Osteoblast (primary cell): ENCODE data around the gene SGCE. TPM values are rescaled to one million over a fixed set of nuclear protein-coding genes. Genes with fewer than 3 reads are reported as not detected.

Experiments used
- DNase-seq: peaks from one replicate; pipeline ENCODE4 v3.0.0; 2011; ENCODE audit warnings: low spot score, mixed read lengths; ENCODE audit not compliant: insufficient read length; ENCODE audit errors: missing footprints
- H2AFZ ChIP-seq: 2 replicates; pipeline ENCODE4 v1.6.0; 2011; ENCODE audit warnings: mild to moderate bottlenecking, low read length
- H3K27ac ChIP-seq: 2 replicates; pipeline ENCODE4 v1.5.1; 2011; ENCODE audit warnings: mild to moderate bottlenecking, low read depth, low read length, moderate library complexity
- H3K27me3 ChIP-seq: 2 replicates; pipeline ENCODE4 v1.6.0; 2012; ENCODE audit warnings: mild to moderate bottlenecking, control low read depth, inconsistent platforms, low read length, moderate library complexity; ENCODE audit not compliant: insufficient read depth
- H3K36me3 ChIP-seq: 2 replicates; pipeline ENCODE4 v1.5.1; 2011; ENCODE audit warnings: mild to moderate bottlenecking, low read length, control low read depth, moderate library complexity; ENCODE audit not compliant: insufficient read depth
- H3K4me1 ChIP-seq: 2 replicates; pipeline ENCODE4 v1.5.1; 2011; ENCODE audit warnings: mild to moderate bottlenecking, low read length, control low read depth, moderate library complexity; ENCODE audit not compliant: insufficient read depth
- H3K4me2 ChIP-seq: 2 replicates; pipeline ENCODE4 v1.6.0; 2011; ENCODE audit warnings: mild to moderate bottlenecking, low read length; ENCODE audit not compliant: insufficient read depth
- H3K4me3 ChIP-seq: fragments of 200-600 bp; sonication (generic); 3 replicates; pipeline ENCODE4 v1.5.1; 2012; ENCODE audit warnings: mild to moderate bottlenecking, low read length, inconsistent platforms; ENCODE audit not compliant: insufficient read depth
- H3K79me2 ChIP-seq: 2 replicates; pipeline ENCODE4 v1.6.0; 2012; ENCODE audit warnings: mild to moderate bottlenecking, low read length, control low read depth, inconsistent platforms; ENCODE audit not compliant: insufficient read depth
- H3K9me3 ChIP-seq: 2 replicates; pipeline ENCODE4 v1.5.1; 2011; ENCODE audit warnings: low read depth, low read length, control low read depth
- H4K20me1 ChIP-seq: 2 replicates; pipeline ENCODE4 v1.6.0; 2012; ENCODE audit warnings: mild to moderate bottlenecking, low read length, control low read depth; ENCODE audit not compliant: insufficient read depth
- CTCF ChIP-seq: IDR thresholded peaks from 2 replicates; pipeline ENCODE4 v1.5.1; 2011; ENCODE audit warnings: mild to moderate bottlenecking, low read depth, low read length, moderate library complexity; ENCODE audit errors: extremely low read depth
- total RNA-seq: library from RNA; depleted of rRNA; stranded (reverse); fragments of >200 nt; gene quantifications from 2 replicates; pipeline ENCODE4 v1.2.3, GENCODE V29; 2012

The SGCE gene
- total RNA-seq, 1 donor: 60.8 TPM

- TF ChIP-seq CTCF: no peak
- Histone ChIP-seq H3K4me2 (no peak overlapping the region), H2AFZ (no peak overlapping the region), H3K27ac (no peak overlapping the region), H3K9me3 (no peaks in the 10 kb centered on the region), H3K36me3 (peaks cover 4% of the 10 kb centered on the region), H3K4me1 (no peaks in the 10 kb centered on the region), H3K27me3 (no peaks in the 10 kb centered on the region), H4K20me1 (no peaks in the 10 kb centered on the region), H3K4me3 (no peak overlapping the region), H3K79me2 (no peaks in the 10 kb centered on the region)
- no peak for DNase-seq
Observed at GRCh38 chr7:94594882-94595281, 61.1 kb downstream of the SGCE start.

GRCh38 chr7:94591176-94591575, 64.8 kb downstream of the SGCE start:
- Histone ChIP-seq H3K4me1 (no peaks in the 10 kb centered on the region), H3K4me2 (no peak overlapping the region), H3K9me3 (no peaks in the 10 kb centered on the region), H3K4me3 (no peak overlapping the region), H3K27me3 (no peaks in the 10 kb centered on the region), H3K79me2 (no peaks in the 10 kb centered on the region), H2AFZ (no peak overlapping the region), H4K20me1 (no peaks in the 10 kb centered on the region), H3K36me3 (no peaks in the 10 kb centered on the region), H3K27ac (no peak overlapping the region)
- DNase-seq: no peak
- TF ChIP-seq CTCF: no peak

GRCh38 chr7:94590526-94591162, 65.3 kb downstream of the SGCE start:
- no peak for TF ChIP-seq CTCF
- Histone ChIP-seq H3K36me3 (no peaks in the 10 kb centered on the region), H4K20me1 (no peaks in the 10 kb centered on the region), H3K27me3 (no peaks in the 10 kb centered on the region), H3K27ac (no peak overlapping the region), H3K9me3 (no peaks in the 10 kb centered on the region), H3K4me2 (no peak overlapping the region), H2AFZ (no peak overlapping the region), H3K4me1 (no peaks in the 10 kb centered on the region), H3K79me2 (no peaks in the 10 kb centered on the region), H3K4me3 (no peak overlapping the region)
- DNase-seq: no peak

- DNase-seq: peak; percentile 25
- no peaks in the 10 kb centered on the region for H4K20me1 ChIP-seq
- no peak overlapping the region for H2AFZ ChIP-seq
- no peak for TF ChIP-seq CTCF
- no peaks in the 10 kb centered on the region for H3K36me3 ChIP-seq
- H3K4me3 ChIP-seq: no peak overlapping the region
- H3K4me1 ChIP-seq: no peaks in the 10 kb centered on the region
- H3K4me2 ChIP-seq: no peak overlapping the region
- H3K27ac ChIP-seq: no peak overlapping the region
- no peaks in the 10 kb centered on the region for H3K79me2 ChIP-seq
- H3K9me3 ChIP-seq: no peaks in the 10 kb centered on the region
- no peaks in the 10 kb centered on the region for H3K27me3 ChIP-seq
Observed at GRCh38 chr7:94588075-94588474, 67.9 kb downstream of the SGCE start.
